Stimulated activated CD4-positive, alpha-beta T cell treated with anti-CD3 and anti-CD28 coated beads, Interleukin-1b, Interleukin-23, amount 100 ng/mL, for 4 hours (primary cell): ENCODE results near the gene KCNAB2.
"Not testable (repeated sequence)": the region's sequence is repeated elsewhere in the genome, so short reads cannot be mapped to it uniquely, and the experiment has no call there.

Experiments
- DNase-seq, 2 donors: peaks; one replicate each; pipeline ENCODE4 v3.0.0-alpha.2; 2020; ENCODE audit warnings: low read depth in 2 of 2

Gene KCNAB2

GRCh38 chr1:6054596-6054995, 8.9 kb downstream of the KCNAB2 start:
- DNase-seq: no peak

GRCh38 chr1:6056572-6056948, 10.9 kb downstream of the KCNAB2 start:
- DNase-seq: no peak

- no peak for DNase-seq
Observed at GRCh38 chr1:6057170-6057845, 11.6 kb downstream of the KCNAB2 start.

- no peak for DNase-seq
Observed at GRCh38 chr1:6059866-6060265, 14.2 kb downstream of the KCNAB2 start.

- DNase-seq: no peak
Observed at GRCh38 chr1:6062670-6063069, 17.0 kb downstream of the KCNAB2 start.

- DNase-seq: not testable (repeated sequence)
Observed at GRCh38 chr1:6063532-6064053, 17.9 kb downstream of the KCNAB2 start.

GRCh38 chr1:6065093-6065858, 19.6 kb downstream of the KCNAB2 start:
- no peak for DNase-seq

- no peak for DNase-seq
Observed at GRCh38 chr1:6066680-6067079, 21.0 kb downstream of the KCNAB2 start.

- no peak for DNase-seq
Observed at GRCh38 chr1:6068073-6068472, 22.4 kb downstream of the KCNAB2 start.

- no peak for DNase-seq
Observed at GRCh38 chr1:6068932-6069331, 23.2 kb downstream of the KCNAB2 start.

- no peak for DNase-seq
Observed at GRCh38 chr1:6069573-6069972, 23.9 kb downstream of the KCNAB2 start.

GRCh38 chr1:6070450-6070974, 24.8 kb downstream of the KCNAB2 start:
- no peak for DNase-seq

GRCh38 chr1:6071219-6071618, 25.5 kb downstream of the KCNAB2 start:
- no peak for DNase-seq

GRCh38 chr1:6072774-6073479, 27.2 kb downstream of the KCNAB2 start:
- no peak for DNase-seq

GRCh38 chr1:6073480-6074053, 27.9 kb downstream of the KCNAB2 start:
- DNase-seq: no peak

GRCh38 chr1:6074192-6074901, 28.7 kb downstream of the KCNAB2 start:
- DNase-seq: no peak

GRCh38 chr1:6075748-6076147, 30.1 kb downstream of the KCNAB2 start:
- no peak for DNase-seq

GRCh38 chr1:6077061-6077460, 31.4 kb downstream of the KCNAB2 start:
- not testable (repeated sequence) for DNase-seq

GRCh38 chr1:6077506-6077905, 31.8 kb downstream of the KCNAB2 start:
- DNase-seq: no peak

- no peak for DNase-seq
Observed at GRCh38 chr1:6077919-6078318, 32.2 kb downstream of the KCNAB2 start.

- DNase-seq: no peak
Observed at GRCh38 chr1:6080469-6080868, 34.8 kb downstream of the KCNAB2 start.
